ENCODE measurements around the gene OST4.

OST4 gene

DNA sequence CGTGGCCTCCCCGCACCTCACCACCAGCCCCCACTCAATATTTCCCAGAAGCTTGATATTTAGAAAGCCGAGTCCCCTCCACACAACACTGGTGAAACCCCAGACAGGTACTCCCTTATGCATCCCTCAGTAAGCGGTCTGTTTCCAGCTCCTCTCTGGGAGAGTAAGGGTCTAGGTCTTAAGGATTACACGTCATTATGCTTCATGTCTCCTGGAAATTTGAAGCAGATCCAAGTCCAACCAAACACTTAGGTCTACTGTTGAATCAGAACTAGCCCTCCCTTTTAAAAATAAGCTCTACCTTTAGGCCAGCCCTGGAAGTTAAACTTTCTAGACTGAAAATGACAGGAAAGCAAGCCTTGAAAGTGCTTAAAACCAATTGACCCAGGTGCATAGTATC lies 1.5 kb upstream of the OST4 start:
- H3K4me1 ChIP-seq (ENCODE audit: insufficient read depth, low read length, poor library complexity, severe bottlenecking), result peaks cover 51% of the 10 kb centered on the region

DNA sequence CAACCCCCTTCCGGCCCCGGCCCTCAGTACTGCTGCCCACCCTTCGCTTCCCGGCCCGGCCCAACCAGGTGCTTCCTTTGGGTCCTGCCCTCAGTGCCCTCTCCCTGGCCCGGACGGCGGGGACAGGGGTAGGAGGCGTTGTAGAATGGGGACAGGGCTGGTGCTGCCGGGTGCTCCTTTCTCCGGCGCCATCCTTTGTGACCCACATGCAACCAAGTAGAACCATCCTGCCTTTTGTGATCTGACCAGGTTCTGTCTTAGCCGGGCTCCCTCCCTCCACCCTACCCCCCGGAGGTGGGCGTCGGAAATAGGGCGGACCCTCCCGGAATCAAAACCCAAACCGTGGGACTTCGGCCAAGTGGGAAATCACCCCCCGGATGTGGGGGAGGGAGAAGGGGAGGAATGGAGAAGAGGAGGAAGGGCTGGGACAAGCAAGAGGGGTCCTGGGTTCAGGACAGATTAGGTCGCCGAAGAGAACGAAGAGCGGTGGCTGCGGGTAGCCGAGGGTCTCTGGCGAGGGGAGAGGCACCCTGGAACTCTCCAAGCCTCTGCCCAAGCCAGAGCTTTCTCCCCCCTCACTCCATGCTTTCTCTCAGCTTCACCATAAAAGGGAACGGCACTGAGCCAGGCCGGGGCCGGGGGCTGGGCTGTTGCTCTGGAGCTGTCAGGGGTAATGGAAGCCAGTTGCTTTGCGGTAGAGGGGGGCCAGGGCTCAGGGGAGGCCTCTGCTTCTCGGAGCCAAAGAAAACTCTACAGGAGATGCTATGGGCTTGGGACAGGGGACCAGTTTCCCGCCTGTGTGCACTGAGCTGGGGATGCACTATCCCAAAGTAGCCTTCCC lies 756 bp upstream of the OST4 start:
- Histone ChIP-seq H3K9ac (ENCODE audit: low read depth, low read length, poor library complexity, severe bottlenecking) (peak overlapping the region; percentile 95), H3K4me3 (ENCODE audit: low read length, poor library complexity, severe bottlenecking) (peak overlapping the region; percentile 88), H3K4me2 (ENCODE audit: low read depth, low read length, poor library complexity, severe bottlenecking) (peak overlapping the region; percentile 98), H3K4me1 (ENCODE audit: insufficient read depth, low read length, poor library complexity, severe bottlenecking) (peaks cover 51% of the 10 kb centered on the region), H3K9me2 (replicated peaks; ENCODE audit: low read depth, low read length) (no peaks in the 10 kb centered on the region), H3K9me3 (ENCODE audit: insufficient read depth, low read depth, low read length) (no peaks in the 10 kb centered on the region), H2AFZ (ENCODE audit: low read length) (peak overlapping the region; percentile 57), H3K36me3 (ENCODE audit: insufficient read depth, low read length) (no peaks in the 10 kb centered on the region), H4K20me1 (ENCODE audit: insufficient read depth, low read length, poor library complexity, severe bottlenecking) (peaks cover 21% of the 10 kb centered on the region), H3K79me2 (ENCODE audit: insufficient read depth, low read length) (peaks cover 41% of the 10 kb centered on the region), H3F3A (ENCODE audit: low read depth) (no peaks in the 10 kb centered on the region), H3K27me3 (ENCODE audit: insufficient read depth, low read length, poor library complexity, severe bottlenecking) (no peaks in the 10 kb centered on the region)
- TF ChIP-seq EZH2phosphoT487 (IDR thresholded peaks at IDR 0.05; ENCODE audit: borderline replicate concordance), result no peak
- TF ChIP-seq, protein P1, sequence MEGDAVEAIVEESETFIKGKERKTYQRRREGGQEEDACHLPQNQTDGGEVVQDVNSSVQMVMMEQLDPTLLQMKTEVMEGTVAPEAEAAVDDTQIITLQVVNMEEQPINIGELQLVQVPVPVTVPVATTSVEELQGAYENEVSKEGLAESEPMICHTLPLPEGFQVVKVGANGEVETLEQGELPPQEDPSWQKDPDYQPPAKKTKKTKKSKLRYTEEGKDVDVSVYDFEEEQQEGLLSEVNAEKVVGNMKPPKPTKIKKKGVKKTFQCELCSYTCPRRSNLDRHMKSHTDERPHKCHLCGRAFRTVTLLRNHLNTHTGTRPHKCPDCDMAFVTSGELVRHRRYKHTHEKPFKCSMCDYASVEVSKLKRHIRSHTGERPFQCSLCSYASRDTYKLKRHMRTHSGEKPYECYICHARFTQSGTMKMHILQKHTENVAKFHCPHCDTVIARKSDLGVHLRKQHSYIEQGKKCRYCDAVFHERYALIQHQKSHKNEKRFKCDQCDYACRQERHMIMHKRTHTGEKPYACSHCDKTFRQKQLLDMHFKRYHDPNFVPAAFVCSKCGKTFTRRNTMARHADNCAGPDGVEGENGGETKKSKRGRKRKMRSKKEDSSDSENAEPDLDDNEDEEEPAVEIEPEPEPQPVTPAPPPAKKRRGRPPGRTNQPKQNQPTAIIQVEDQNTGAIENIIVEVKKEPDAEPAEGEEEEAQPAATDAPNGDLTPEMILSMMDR (conservative IDR thresholded peaks at IDR 0.05; ENCODE audit: low read length), result no peak

More for the DNA sequence above, 1.5 kb upstream of the OST4 start:
- Histone ChIP-seq H3K4me3 (ENCODE audit: low read length, poor library complexity, severe bottlenecking) (peak overlapping the region; percentile 88), H3F3A (ENCODE audit: low read depth) (no peaks in the 10 kb centered on the region), H3K9ac (ENCODE audit: low read depth, low read length, poor library complexity, severe bottlenecking) (peak overlapping the region; percentile 95), H3K4me2 (ENCODE audit: low read depth, low read length, poor library complexity, severe bottlenecking) (peak overlapping the region; percentile 98), H4K20me1 (ENCODE audit: insufficient read depth, low read length, poor library complexity, severe bottlenecking) (peaks cover 21% of the 10 kb centered on the region), H3K9me3 (ENCODE audit: insufficient read depth, low read depth, low read length) (no peaks in the 10 kb centered on the region), H3K9me2 (replicated peaks; ENCODE audit: low read depth, low read length) (no peaks in the 10 kb centered on the region), H3K27me3 (ENCODE audit: insufficient read depth, low read length, poor library complexity, severe bottlenecking) (no peaks in the 10 kb centered on the region), H3K36me3 (ENCODE audit: insufficient read depth, low read length) (no peaks in the 10 kb centered on the region), H3K79me2 (ENCODE audit: insufficient read depth, low read length) (peaks cover 34% of the 10 kb centered on the region), H2AFZ (ENCODE audit: low read length) (no peak overlapping the region)
- TF ChIP-seq, protein P1 (conservative IDR thresholded peaks at IDR 0.05; ENCODE audit: low read length), result no peak
- no peak for TF ChIP-seq EZH2phosphoT487 (IDR thresholded peaks at IDR 0.05; ENCODE audit: borderline replicate concordance)

DNA sequence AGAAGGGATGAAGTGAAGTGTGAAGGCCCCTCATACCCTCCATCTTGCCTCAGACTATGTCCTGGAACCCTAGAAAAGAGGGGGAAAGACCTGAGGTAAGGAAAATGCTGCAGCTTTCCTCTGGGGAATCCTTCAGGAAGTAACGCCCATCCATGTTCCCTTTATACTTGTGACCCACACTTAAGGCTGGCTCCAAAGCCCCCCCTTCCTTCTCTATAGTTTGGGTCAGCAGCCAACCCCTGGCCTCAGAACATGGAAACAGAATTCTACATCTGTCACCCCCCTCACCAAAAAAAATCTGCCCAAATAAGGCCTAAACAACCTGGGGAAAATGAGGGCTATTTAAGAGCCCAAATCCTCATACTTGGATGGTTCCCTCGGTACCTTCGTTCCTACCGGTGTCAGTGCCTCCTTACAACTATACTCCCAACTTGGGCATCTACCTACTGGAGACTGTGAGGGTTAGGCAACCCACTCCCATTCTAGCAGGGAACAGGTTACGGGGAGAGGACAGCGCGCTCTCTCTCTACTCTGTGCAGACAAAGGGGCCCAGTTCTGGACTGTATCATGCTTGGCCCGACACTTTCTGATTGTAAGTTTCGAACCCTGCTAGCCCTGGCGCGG lies 689 bp downstream of the OST4 start:
- no peaks in the 10 kb centered on the region for H3F3A ChIP-seq (ENCODE audit: low read depth)
- peaks cover 49% of the 10 kb centered on the region for H3K4me1 ChIP-seq (ENCODE audit: insufficient read depth, low read length, poor library complexity, severe bottlenecking)
- H2AFZ ChIP-seq (ENCODE audit: low read length), result peak overlapping the region; percentile 69; the same call in 1 of the 2 replicates
- H3K79me2 ChIP-seq (ENCODE audit: insufficient read depth, low read length), result peaks cover 43% of the 10 kb centered on the region
- H3K9ac ChIP-seq (ENCODE audit: low read depth, low read length, poor library complexity, severe bottlenecking), result peak overlapping the region; percentile 95
- no peaks in the 10 kb centered on the region for H3K36me3 ChIP-seq (ENCODE audit: insufficient read depth, low read length)
- peak overlapping the region; percentile 97 for H3K4me2 ChIP-seq (ENCODE audit: low read depth, low read length, poor library complexity, severe bottlenecking)
- no peak for TF ChIP-seq EZH2phosphoT487 (IDR thresholded peaks at IDR 0.05; ENCODE audit: borderline replicate concordance)
- TF ChIP-seq, protein P1 (conservative IDR thresholded peaks at IDR 0.05; ENCODE audit: low read length), result no peak
- peak overlapping the region; percentile 88 for H3K4me3 ChIP-seq (ENCODE audit: low read length, poor library complexity, severe bottlenecking)
- no peaks in the 10 kb centered on the region for H3K27me3 ChIP-seq (ENCODE audit: insufficient read depth, low read length, poor library complexity, severe bottlenecking)
- no peaks in the 10 kb centered on the region for H3K9me3 ChIP-seq (ENCODE audit: insufficient read depth, low read depth, low read length)
- H3K9me2 ChIP-seq (replicated peaks; ENCODE audit: low read depth, low read length), result no peaks in the 10 kb centered on the region
- peaks cover 21% of the 10 kb centered on the region for H4K20me1 ChIP-seq (ENCODE audit: insufficient read depth, low read length, poor library complexity, severe bottlenecking)

Measured in Loucy (cell line).